ENCODE results near the gene CYB5D1.

- TF ChIP-seq EZH2 (IDR thresholded peaks at IDR 0.05; ENCODE audit: borderline replicate concordance, low read depth, low read length, severe bottlenecking) = no peak
- TF ChIP-seq CTCF (IDR thresholded peaks at IDR 0.05; ENCODE audit: borderline replicate concordance, extremely low read depth, low read length, poor library complexity, severe bottlenecking) = no peak
Measured at GRCh38 chr17:7854078-7854777, 3.6 kb upstream of the CYB5D1 start.

All from DND-41 (cell line).